Measurements from ENCODE around the gene SPRR1B.
"Not testable (repeated sequence)": the region's sequence is repeated elsewhere in the genome, so short reads cannot be mapped to it uniquely, and the experiment has no call there.

SPRR1B gene

DNA sequence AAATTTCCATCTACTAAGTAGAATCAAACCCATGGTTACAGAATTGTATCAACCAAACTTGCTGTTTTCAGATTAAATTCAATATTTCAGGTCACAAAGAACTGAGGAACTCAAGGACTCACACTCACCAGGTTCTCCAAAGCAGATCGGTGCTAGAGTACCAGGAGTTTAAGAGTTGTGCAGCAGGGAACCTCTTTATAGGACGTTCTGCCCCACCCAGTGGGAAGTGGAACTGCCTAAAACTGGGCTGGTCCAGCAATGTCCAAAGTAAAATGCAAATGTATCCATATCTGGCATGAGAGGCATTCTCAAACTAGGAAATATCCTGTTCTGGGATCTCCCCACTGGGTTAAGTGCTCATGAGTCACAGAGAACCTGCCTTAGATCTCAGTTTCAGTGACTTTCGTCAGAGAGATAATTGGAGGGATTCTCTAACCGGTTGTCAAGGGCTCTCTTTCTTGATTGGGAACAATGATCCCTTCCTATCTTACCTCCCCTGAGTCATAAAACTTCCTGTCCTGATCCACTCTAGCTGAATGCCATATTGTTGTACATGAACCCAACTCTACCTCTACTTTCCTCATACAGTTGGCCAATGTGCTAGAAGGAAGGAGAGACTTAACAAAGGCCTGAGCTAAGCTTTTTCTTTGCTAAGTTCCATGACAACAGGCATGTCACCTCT, 10.1 kb downstream of the SPRR1B start, which contains the start of gene SPRR2D:
Gene SPRR2D (minus strand): TSS at position 171 of the 682 bp plus-strand sequence. CDS start 774 bp downstream, outside the sequence.
- no peak within 1 kb of the TSS for H3K4me3 ChIP-seq (ENCODE audit: low read depth, low read length)
- TF ChIP-seq, protein P1, sequence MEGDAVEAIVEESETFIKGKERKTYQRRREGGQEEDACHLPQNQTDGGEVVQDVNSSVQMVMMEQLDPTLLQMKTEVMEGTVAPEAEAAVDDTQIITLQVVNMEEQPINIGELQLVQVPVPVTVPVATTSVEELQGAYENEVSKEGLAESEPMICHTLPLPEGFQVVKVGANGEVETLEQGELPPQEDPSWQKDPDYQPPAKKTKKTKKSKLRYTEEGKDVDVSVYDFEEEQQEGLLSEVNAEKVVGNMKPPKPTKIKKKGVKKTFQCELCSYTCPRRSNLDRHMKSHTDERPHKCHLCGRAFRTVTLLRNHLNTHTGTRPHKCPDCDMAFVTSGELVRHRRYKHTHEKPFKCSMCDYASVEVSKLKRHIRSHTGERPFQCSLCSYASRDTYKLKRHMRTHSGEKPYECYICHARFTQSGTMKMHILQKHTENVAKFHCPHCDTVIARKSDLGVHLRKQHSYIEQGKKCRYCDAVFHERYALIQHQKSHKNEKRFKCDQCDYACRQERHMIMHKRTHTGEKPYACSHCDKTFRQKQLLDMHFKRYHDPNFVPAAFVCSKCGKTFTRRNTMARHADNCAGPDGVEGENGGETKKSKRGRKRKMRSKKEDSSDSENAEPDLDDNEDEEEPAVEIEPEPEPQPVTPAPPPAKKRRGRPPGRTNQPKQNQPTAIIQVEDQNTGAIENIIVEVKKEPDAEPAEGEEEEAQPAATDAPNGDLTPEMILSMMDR (IDR thresholded peaks at IDR 0.05; ENCODE audit: borderline replicate concordance, insufficient read depth, low read depth, low read length) = no peak

DNA sequence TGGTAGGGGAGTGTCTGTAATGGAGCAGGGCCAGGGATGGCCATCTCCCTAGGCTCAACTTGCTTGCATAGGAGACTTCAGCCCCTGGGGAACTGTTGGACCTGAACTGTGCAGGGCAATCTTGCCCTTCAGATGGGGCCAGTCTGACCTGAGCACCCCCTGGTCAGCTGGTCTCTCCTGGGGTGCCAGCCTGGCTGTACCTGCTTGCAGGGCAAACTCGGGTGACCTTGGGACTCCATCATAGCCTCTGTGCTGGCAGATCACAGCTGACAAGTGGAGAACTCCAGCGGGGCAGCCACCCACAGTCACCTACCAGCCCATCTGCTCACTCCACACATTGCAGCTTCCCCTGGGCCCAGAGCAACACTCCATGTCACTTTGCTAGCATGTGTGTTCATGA, 18.2 kb downstream of the SPRR1B start:
- TF ChIP-seq, protein P1 (IDR thresholded peaks at IDR 0.05; ENCODE audit: borderline replicate concordance, insufficient read depth, low read depth, low read length) = no peak
- no peak overlapping the region for H3K4me3 ChIP-seq (ENCODE audit: low read depth, low read length)

DNA sequence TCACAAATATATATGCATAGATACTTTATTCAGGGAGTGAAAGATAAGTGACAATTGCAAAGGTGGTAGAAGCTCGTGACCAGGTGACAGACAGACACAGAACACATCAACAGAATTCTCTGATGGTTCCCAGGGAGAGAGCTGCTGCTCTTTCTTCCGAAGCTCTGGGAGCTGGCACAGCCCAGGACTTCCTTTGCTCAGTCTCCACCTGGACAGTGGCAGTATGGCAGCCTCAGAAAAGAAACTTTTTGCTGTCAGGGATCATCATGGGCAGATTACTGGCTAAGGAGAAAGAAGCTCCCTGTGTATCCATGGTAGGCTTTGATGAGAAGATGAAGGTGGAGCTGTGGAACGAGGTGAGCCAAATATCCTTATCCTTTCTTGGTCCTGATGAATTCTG, 25.1 kb downstream of the SPRR1B start:
- H3K4me3 ChIP-seq (ENCODE audit: low read depth, low read length) = not testable (repeated sequence)

DNA sequence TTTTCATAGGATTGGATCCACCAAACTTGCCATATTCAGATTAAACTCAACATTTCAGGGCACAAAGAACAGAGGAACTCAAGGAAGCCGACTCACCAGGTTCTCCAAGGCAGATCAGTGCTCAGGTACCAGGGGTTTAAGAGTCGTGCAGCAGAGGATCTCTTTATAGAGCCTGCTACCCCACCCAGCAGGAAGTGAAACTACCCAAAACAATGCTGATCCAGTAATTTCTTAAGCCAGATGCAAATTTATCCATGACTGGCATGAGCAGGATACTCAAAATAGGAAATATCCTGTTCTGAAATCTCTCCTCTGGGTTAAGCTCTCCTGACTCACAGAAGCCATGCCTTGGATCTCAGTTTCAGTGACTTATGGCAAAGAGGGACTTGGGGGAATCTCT, 26.4 kb downstream of the SPRR1B start, which contains the start of gene SPRR2A:
Gene SPRR2A (minus strand): TSS at position 138 of the 400 bp plus-strand sequence. CDS start 777 bp downstream, outside the sequence.
- H3K4me3 ChIP-seq (ENCODE audit: low read depth, low read length) = no peak within 1 kb of the TSS
- TF ChIP-seq, protein P1 (IDR thresholded peaks at IDR 0.05; ENCODE audit: borderline replicate concordance, insufficient read depth, low read depth, low read length) = no peak

DNA sequence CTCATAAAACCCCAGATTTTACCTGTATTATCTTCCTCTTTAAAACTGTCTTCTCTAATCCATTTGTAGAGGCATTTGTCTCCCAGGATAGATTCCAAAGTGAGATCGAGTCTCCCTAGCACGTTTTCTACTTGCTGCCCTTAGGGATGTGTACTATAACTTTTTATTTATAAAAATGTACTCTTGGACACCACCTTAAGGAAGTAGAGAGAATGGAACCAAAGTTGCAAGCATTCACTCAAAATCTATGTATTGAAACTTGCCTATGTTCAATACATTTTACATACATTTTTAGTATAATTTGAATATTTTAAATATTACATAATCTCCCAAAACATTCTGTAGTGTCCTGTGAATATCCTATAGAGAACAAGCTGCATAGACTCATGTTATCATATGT, 27.2 kb downstream of the SPRR1B start:
- TF ChIP-seq, protein P1 (IDR thresholded peaks at IDR 0.05; ENCODE audit: borderline replicate concordance, insufficient read depth, low read depth, low read length) = no peak
- H3K4me3 ChIP-seq (ENCODE audit: low read depth, low read length) = no peak overlapping the region

DNA sequence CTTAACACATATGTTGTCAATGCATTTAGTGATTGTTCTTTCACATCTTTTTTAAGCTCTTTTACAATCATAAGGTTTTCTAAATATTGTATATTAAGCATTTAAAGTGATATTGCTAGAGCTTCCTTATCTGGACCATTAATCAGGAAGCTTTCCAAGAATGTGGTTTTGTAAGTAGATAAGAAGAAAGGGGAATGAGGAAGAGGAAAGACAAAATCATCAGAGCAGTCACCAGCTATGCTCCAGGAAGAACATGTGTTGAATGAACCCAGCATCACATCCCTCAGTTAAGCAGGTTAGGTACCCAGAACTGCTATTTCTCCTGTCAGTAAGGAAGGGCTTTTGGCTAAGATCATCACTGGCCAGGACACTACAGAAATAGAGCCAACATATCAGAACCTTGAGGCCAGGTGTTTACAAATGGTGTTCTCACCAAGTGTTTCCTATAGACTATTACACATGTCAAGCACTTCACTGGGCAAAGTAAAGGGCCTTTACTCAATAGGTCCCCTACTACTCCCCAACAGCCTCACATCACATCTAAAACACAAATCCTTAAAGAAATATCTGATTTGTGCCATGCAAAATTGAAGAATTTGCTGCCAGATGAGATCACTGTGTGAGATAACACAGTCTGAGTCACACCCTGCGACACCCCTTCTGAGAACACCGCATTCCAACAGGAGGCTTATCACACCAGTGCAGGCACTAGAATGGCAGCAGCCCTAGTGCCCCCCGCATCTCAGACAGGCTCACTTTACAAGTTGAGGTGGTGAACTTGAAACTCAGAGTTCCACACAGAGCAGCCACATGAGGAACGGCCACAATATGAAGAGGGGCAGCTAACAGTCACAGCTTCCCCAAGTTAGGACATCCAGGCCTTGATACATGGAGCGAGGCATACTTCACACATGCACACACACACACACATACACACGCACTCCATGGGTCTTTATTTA, 28.1 kb downstream of the SPRR1B start:
- TF ChIP-seq, protein P1 (IDR thresholded peaks at IDR 0.05; ENCODE audit: borderline replicate concordance, insufficient read depth, low read depth, low read length) = no peak

DNA sequence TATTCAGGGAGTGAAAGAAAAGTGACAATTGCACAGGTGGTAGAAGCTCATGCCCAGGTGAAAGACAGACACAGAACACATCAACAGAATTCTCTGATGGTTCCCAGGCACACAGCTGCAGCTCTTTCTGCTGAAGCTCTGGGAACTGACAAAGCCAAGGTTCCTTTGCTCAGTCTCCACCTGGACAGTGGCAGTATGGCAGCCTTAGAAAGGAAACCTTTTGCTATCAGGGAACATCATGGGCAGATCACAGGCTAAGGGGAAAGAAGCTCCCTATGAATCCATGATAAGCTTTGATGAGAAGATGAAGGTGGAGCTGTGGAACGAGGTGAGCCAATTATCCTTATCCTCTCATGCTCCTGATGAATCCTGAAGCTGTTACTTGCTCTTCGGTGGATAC, 39.2 kb downstream of the SPRR1B start:
- H3K4me3 ChIP-seq (ENCODE audit: low read depth, low read length) = no peak overlapping the region
- TF ChIP-seq, protein P1 (IDR thresholded peaks at IDR 0.05; ENCODE audit: borderline replicate concordance, insufficient read depth, low read depth, low read length) = no peak

More for the DNA sequence above, 28.1 kb downstream of the SPRR1B start:
- H3K4me3 ChIP-seq (ENCODE audit: low read depth, low read length) = no peak overlapping the region

Measured in GM12875 (cell line).